OCI-LY7 (cell line): Measurements from ENCODE around the gene DPYSL4.

Experiments used
- EZH2phosphoT487 ChIP-seq: fragments of 200-600 bp; sonication (generic); IDR thresholded peaks from 2 replicates; pipeline ENCODE4 v1.6.1; 2018; ENCODE audit warnings: low read depth, borderline replicate concordance, mild to moderate bottlenecking, mixed run types, antibody characterized with exemption, low read length, moderate library complexity, mixed read lengths
- TF ChIP-seq, protein P1 (sequence below): fragments of 200-600 bp; sonication (generic); conservative IDR thresholded peaks from 2 replicates; pipeline ENCODE4 v1.5.1; 2014; ENCODE audit warnings: mild to moderate bottlenecking, antibody characterized with exemption, low read length, moderate library complexity, mixed read lengths

DNA sequence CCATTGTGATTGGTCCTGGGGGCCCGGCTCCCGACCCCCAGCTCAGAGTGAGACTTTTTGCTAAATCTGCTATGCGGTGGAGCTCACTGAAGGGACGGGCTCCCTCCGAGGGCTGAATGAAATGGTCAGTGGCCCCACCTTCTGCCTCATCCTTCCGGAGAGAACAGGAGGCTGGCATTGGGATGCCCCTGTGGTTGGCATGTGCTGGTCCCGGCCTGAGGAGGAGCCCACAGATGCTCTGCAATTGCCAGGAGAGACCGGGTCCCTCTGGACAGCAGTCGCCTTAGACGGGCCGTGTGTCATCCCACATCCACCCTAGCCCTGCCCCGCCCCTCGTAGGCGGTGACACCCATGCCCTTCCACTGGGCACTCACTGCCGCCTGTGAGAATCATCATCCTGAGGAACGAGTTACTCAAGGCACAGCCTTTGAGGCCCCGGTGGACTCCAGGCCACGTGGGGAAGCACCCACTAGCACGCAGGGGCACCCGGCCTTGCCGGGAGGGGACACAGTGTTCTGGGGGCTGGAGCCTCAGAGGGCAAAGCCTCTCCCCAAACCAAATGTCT, 21.2 kb upstream of the DPYSL4 start:
- TF ChIP-seq, protein P1, sequence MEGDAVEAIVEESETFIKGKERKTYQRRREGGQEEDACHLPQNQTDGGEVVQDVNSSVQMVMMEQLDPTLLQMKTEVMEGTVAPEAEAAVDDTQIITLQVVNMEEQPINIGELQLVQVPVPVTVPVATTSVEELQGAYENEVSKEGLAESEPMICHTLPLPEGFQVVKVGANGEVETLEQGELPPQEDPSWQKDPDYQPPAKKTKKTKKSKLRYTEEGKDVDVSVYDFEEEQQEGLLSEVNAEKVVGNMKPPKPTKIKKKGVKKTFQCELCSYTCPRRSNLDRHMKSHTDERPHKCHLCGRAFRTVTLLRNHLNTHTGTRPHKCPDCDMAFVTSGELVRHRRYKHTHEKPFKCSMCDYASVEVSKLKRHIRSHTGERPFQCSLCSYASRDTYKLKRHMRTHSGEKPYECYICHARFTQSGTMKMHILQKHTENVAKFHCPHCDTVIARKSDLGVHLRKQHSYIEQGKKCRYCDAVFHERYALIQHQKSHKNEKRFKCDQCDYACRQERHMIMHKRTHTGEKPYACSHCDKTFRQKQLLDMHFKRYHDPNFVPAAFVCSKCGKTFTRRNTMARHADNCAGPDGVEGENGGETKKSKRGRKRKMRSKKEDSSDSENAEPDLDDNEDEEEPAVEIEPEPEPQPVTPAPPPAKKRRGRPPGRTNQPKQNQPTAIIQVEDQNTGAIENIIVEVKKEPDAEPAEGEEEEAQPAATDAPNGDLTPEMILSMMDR, result no peak
- no peak for TF ChIP-seq EZH2phosphoT487
